Omental fat pad (tissue), 4 donors: ENCODE results near the gene SNRNP25. TPM values are rescaled to one million over a fixed set of nuclear protein-coding genes. Genes with fewer than 3 reads are reported as not detected.

ENCODE experiments used
- ATAC-seq: fragments of 150-250 bp; one replicate; pipeline ENCODE4 v1.9.1; 2016; ENCODE audit warnings: mild to moderate bottlenecking, moderate library complexity; ENCODE audit not compliant: low FRiP score
- DNase-seq: peaks from one replicate; pipeline ENCODE4 v3.0.0-alpha.2; 2019; ENCODE audit warnings: low spot score
- CTCF ChIP-seq, 3 donors: fragments of 450-650 bp; IDR thresholded peaks; one replicate each; pipeline ENCODE4 v1.5.1; 2016 to 2017; ENCODE audit warnings: antibody characterized with exemption in 3 of 3, mild to moderate bottlenecking in 3 of 3, moderate library complexity in 2 of 3
- total RNA-seq, 4 donors: library from RNA; depleted of rRNA; stranded (reverse); fragments of >200 nt; gene quantifications; one replicate each; pipeline ENCODE4 v1.1.0, GENCODE V29; 2016

The SNRNP25 gene
- total RNA-seq, 4 donors from 2014 or later, result 14.1 to 20.3 (median 17.6) TPM

DNA sequence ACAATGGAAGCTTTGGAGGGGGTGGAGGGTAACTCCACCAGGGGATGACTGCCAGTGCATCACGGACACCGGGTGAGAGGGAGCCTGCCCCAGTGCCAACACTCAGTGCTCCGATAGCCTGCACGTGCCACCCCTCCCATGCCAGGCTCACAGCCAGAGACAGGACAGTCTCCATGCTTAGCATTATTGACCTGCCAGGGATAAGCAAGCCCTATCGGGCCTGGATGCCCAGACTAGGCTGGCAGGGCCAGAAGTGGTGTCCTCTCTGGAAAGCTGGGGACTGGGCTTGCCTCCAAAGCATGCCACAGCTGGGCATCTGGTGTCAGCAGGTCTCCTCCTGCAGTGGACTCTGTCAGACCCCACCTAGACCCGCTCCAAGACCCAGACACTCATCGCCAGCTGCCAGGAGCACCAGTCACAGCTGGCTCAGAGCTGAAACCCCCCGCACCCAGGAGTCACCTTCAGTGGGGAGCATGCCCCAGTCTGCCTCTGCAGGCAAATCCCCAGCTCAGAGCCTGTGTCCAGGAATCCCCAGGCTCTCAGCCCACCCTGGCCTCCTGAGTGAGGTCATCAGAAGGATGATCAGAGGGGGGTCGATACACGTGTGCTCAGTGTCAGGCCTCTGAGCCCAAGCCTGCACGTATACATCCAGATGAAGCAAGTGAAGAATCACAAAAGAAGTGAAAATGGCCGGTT lies 20.6 kb downstream of the SNRNP25 start:
- ATAC-seq, result no peak
- TF ChIP-seq CTCF (IDR thresholded peaks at IDR 0.05), result no peak

GRCh38 chr16:74747-75334 lies 21.2 kb downstream of the SNRNP25 start:
- DNase-seq, result no peak
- no peak for ATAC-seq
- no peak for TF ChIP-seq CTCF (IDR thresholded peaks at IDR 0.05)

More for the DNA sequence above, 20.6 kb downstream of the SNRNP25 start:
- DNase-seq, result no peak

DNA sequence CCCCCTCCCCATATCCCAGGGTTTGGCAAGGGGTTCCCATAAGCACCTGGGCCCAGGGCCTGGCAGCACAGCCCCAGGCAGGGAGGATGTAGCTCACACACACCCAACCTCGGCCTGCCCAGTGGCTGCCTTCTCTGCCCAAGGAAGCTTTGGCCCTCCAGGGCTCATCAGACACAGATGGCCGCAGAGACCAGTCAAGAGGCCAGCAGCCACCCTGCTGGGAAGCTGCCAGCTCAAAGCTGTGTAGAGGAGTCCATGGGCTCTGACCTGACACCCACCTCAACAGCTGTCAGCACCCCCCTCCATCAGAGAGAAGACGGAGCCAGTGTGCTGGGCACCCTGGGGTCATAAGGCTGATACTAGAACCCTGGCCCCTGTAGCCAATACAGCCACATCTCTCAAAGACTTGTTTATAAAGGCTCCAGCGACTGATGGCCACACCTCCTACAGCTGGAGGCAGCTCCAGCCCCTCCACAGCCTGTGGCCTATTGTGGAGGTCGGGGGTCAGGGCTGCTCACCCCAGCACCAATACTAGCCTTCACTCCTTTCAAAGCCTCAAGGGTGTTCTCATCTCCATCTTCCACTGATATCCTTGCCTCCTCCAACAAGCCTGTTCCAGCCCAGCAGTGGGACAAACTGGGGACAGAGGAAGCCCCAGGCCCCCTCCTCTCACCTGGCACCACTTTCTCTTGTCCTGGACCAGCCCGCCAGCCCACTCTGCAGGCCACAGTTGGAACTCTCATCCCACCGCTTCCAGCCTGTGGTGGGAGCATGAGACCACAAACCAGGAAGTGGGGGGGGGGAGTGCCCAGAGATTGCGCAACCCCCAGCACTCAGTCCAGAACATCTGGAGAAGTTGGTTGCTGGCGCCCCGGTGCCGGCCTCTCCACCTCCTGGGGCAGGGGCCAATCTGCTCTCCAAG lies 22.2 kb downstream of the SNRNP25 start:
- ATAC-seq, result no peak
- DNase-seq, result peak; percentile 39

DNA sequence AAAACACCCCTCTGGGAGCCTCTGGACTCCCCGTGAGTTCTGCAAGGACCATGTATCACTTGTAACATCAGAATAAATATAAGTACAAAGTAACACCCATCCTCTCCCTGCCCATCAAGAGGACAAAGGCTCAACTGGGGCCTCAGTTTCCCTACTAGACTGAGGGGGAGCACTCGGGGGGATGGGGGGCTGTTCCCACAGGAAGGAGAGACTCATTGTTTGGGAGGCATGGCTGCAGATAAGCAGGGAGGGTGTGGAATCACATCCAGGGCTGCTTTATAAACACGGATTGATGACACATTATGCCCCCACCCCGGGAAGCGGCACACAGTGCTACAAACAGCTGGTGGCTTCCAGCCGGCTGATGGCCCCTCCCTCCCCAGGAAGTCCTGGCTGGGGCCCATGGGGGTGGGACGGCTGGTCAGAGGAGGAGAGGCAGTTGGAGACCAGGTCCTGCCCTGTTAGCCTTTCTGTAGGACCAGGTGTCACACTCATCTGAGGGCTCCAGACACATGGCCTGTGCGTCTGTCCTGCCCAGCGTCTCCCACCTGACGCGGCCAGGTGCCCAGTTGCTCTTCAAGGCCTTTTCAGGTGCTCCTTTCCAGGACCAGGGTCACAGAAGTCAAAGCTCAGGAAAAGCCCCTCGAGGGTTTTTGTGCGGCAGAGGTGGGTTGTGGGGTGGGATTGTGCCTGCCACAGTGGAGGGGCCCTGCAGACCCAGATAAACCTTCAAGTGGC lies 23.1 kb downstream of the SNRNP25 start:
- ATAC-seq (no peak), DNase-seq (no peak)
- TF ChIP-seq CTCF (IDR thresholded peaks at IDR 0.05), result no peak

More for the DNA sequence above, 22.2 kb downstream of the SNRNP25 start:
- peak in 1 of 3 donors; percentile 11 for TF ChIP-seq CTCF (IDR thresholded peaks at IDR 0.05)

GRCh38 chr16:77273-77806 lies 23.7 kb downstream of the SNRNP25 start:
- DNase-seq (no peak), ATAC-seq (peak; percentile 22)
- TF ChIP-seq CTCF (IDR thresholded peaks at IDR 0.05), result no peak

DNA sequence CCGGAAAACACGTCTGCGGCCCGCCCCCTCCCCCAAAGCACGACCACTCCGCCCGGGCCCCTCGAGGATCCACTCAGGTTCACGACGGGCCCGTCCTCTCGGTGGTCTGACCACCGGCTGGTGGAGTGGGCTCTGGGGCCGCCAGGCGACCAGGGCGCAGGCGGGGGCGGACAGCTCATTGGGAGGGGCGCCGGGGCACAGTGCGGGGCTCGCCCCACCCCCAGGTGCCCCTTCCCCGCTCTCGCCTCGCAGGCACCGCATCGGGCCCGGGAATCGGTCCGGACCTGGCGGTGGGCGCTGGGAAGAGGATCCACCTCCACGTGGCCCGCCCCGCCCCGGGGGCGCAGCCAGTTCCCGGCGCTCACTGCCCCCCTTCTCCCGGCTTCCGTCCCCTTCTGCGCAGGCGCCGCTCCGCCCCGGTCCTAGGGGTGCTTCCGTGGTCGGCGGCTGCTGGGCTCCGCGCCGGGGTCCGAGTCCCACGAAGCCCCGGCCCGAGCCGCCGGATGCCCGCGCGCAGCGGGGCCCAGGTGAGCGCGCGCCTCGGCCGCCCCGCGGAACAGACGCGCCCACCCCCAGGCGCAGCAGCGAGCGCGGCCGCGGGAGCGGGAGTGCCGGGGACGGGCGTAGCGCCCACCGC lies 24.3 kb downstream of the SNRNP25 start, which contains the start of gene MPG:
MPG (plus strand) TSS at position 419 of the 637 bp plus-strand sequence; CDS start at position 504, 85 bp downstream.
- TF ChIP-seq CTCF (IDR thresholded peaks at IDR 0.05), result no peak
- peak; percentile 74 for ATAC-seq
- DNase-seq, result peak; percentile 52
